ENCODE results near the gene CHCHD10. TPM values are rescaled to one million over a fixed set of nuclear protein-coding genes. Genes with fewer than 3 reads are reported as not detected.
A peak's percentile ranks its signal among the peaks of the same experiment; 100 is the strongest.

Gene CHCHD10
- total and polyA plus RNA-seq, 12 donors: 4.6 to 528 (median 142) TPM

GRCh38 chr22:23718371-23719165 lies 49.2 kb downstream of the CHCHD10 start:
- peaks cover 0 to 9% of the 10 kb centered on the region in 2 donors for H3K36me3 ChIP-seq (replicated peaks in 1 of 2)
- H3K9me3 ChIP-seq (replicated peaks in 1 of 3): no peaks in the 10 kb centered on the region
- TF ChIP-seq POLR2A (IDR thresholded peaks at IDR 0.05): no peak
- TF ChIP-seq, protein P1, sequence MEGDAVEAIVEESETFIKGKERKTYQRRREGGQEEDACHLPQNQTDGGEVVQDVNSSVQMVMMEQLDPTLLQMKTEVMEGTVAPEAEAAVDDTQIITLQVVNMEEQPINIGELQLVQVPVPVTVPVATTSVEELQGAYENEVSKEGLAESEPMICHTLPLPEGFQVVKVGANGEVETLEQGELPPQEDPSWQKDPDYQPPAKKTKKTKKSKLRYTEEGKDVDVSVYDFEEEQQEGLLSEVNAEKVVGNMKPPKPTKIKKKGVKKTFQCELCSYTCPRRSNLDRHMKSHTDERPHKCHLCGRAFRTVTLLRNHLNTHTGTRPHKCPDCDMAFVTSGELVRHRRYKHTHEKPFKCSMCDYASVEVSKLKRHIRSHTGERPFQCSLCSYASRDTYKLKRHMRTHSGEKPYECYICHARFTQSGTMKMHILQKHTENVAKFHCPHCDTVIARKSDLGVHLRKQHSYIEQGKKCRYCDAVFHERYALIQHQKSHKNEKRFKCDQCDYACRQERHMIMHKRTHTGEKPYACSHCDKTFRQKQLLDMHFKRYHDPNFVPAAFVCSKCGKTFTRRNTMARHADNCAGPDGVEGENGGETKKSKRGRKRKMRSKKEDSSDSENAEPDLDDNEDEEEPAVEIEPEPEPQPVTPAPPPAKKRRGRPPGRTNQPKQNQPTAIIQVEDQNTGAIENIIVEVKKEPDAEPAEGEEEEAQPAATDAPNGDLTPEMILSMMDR (IDR thresholded peaks at IDR 0.05): no peak
- peaks cover 7 to 18% of the 10 kb centered on the region in 2 donors for H3K4me1 ChIP-seq (replicated peaks in 1 of 2)
- H3K4me3 ChIP-seq: no peak overlapping the region
- H3K27me3 ChIP-seq: no peaks in the 10 kb centered on the region
- DNase-seq: no peak
- intact Hi-C loops (cut with DNase I): no loop called here
- H3K27ac ChIP-seq: no peak overlapping the region
- WGBS, 4 donors: 87 to 90% (median 89%) methylated on average over 17 of the region's 17 CpGs

DNA sequence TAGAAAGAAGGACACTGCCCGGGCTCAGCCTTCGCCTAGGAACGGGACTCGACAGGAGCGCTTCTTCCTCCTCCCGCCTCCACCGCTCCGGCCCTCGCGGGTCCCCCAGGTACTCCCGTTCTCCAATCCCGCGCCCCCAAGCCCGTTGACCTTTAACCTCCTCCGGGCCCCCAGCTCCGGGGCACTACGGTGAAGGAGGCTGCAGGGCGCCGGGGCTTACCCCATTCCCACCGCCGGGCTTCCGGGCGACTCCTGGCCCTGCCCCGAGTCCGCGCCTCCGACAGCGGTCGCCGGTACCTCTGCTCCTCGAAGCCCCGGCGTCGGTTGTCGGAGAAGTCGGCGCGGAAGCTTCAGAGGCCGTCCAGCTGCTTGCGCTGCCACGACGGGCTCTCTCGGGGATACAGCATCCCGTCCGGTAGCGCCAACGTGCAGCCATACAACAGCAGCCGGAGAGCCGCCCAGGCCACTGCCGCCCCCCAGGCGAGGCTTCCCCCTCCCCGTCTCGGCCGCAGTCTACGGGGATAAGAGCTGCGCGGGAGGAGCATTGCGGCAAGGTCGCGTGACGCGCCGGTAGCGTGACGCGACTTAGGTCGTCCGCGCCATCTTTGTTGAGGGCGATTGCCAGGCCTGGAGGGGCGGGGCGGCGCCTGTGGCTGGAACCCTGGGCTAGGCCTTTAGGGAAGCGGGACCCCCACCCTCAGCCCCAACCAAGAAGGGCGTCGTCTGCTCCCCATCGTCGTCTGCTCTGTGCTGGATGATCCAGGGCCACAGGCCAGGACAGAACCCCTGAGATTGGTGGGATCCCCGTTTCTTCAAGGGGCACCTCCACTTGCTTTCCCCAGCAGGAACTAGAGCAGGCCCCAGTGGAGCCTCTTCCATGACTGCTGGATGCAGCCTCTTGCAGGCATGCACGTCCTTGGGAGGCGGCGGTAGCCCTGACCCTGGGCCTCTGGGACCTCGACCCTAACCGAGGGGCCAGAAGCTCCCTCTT lies 50.7 kb downstream of the CHCHD10 start:
- Histone ChIP-seq H3K27me3 (no peaks in the 10 kb centered on the region), H3K9me3 (replicated peaks in 1 of 3) (no peaks in the 10 kb centered on the region), H3K36me3 (replicated peaks in 1 of 2) (peaks cover 0 to 17% of the 10 kb centered on the region in 2 donors), H3K4me3 (peak overlapping the region; percentile 51 to 87 (median 69)), H3K4me1 (replicated peaks in 1 of 2) (peaks cover 7 to 18% of the 10 kb centered on the region in 2 donors), H3K27ac (peak overlapping the region in 4 of 5 donors; percentile 23 to 84 (median 64))
- peak; percentile 66 to 92 for TF ChIP-seq POLR2A (IDR thresholded peaks at IDR 0.05)
- TF ChIP-seq, protein P1 (IDR thresholded peaks at IDR 0.05): no peak
- WGBS, 4 donors: 3 to 4% (median 3%) methylated on average over 19 to 84 of the region's 84 CpGs
- intact Hi-C loops (cut with DNase I): no loop called here
- peak; percentile 83 to 93 (median 88) for DNase-seq

Other genes starting within 250 kb of the CHCHD10 start
- under 1 TPM in 1 of 9 donors, not detected in 8; 0.17 TPM for gene IGLL1, start 187.7 kb downstream of the CHCHD10 start, total RNA-seq
- under 1 TPM in 1 of 3 donors, not detected in 2; 0.48 TPM for gene IGLL1, start 187.7 kb downstream of the CHCHD10 start, polyA plus RNA-seq
- gene DRICH1, start 135.7 kb downstream of the CHCHD10 start, total RNA-seq: 1 to 10 TPM in 2 of 9 donors, under 1 TPM in 2, not detected in 5; 0.26 to 1.6 (median 0.80) TPM
- 1 to 10 TPM in 2 of 3 donors, under 1 TPM in 1; 0.51 to 6.0 (median 1.0) TPM for gene DRICH1, start 135.7 kb downstream of the CHCHD10 start, polyA plus RNA-seq
- gene RGL4, start 77.0 kb downstream of the CHCHD10 start, total RNA-seq: 1 to 10 TPM in 1 of 9 donors, not detected in 8; 3.1 TPM
- gene RGL4, start 77.0 kb downstream of the CHCHD10 start, polyA plus RNA-seq: under 1 TPM in 2 of 3 donors, not detected in 1; 0.84 to 0.88 TPM
- gene ZNF70, start 16.9 kb downstream of the CHCHD10 start, total RNA-seq: 1 to 10 TPM; 1.9 to 6.1 (median 4.9) TPM
- gene ZNF70, start 16.9 kb downstream of the CHCHD10 start, polyA plus RNA-seq: 1 to 10 TPM in 2 of 3 donors, under 1 TPM in 1; 0.94 to 3.8 (median 2.7) TPM
- 10 to 100 TPM in 4 of 9 donors, 1 to 10 TPM in 5; 2.2 to 38.7 (median 4.0) TPM for gene VPREB3, start 13.5 kb downstream of the CHCHD10 start, total RNA-seq
- 10 to 100 TPM; 16.7 to 42.2 (median 37.6) TPM for gene VPREB3, start 13.5 kb downstream of the CHCHD10 start, polyA plus RNA-seq
- gene C22orf15, start 5.0 kb downstream of the CHCHD10 start, total RNA-seq: under 1 TPM in 3 of 9 donors, not detected in 6; 0.11 to 0.26 (median 0.14) TPM
- gene C22orf15, start 5.0 kb downstream of the CHCHD10 start, polyA plus RNA-seq: under 1 TPM in 2 of 3 donors, not detected in 1; 0.24 to 0.80 TPM
- gene MMP11, start 4.9 kb upstream of the CHCHD10 start, total RNA-seq: 1 to 10 TPM in 8 of 9 donors, under 1 TPM in 1; 0.88 to 7.4 (median 4.4) TPM
- 1 to 10 TPM in 2 of 3 donors, under 1 TPM in 1; 0.44 to 4.3 (median 1.2) TPM for gene MMP11, start 4.9 kb upstream of the CHCHD10 start, polyA plus RNA-seq
- 10 to 100 TPM; 58.2 to 95.5 (median 81.3) TPM for gene SMARCB1, start 19.0 kb upstream of the CHCHD10 start, total RNA-seq
- 10 to 100 TPM; 41.3 to 77.0 (median 54.9) TPM for gene SMARCB1, start 19.0 kb upstream of the CHCHD10 start, polyA plus RNA-seq
- 1 to 10 TPM in 6 of 9 donors, under 1 TPM in 2, not detected in 1; 0.36 to 3.7 (median 2.3) TPM for gene DERL3, start 71.0 kb upstream of the CHCHD10 start, total RNA-seq
- 1 to 10 TPM; 2.7 to 4.3 (median 3.8) TPM for gene DERL3, start 71.0 kb upstream of the CHCHD10 start, polyA plus RNA-seq
- gene SLC2A11, start 89.9 kb upstream of the CHCHD10 start, total RNA-seq: 10 to 100 TPM; 12.8 to 30.0 (median 21.3) TPM
- 10 to 100 TPM; 11.3 to 35.3 (median 18.6) TPM for gene SLC2A11, start 89.9 kb upstream of the CHCHD10 start, polyA plus RNA-seq
- gene MIF, start 126.4 kb upstream of the CHCHD10 start, total RNA-seq: 1,000 to 10,000 TPM in 2 of 9 donors, 100 to 1,000 TPM in 7; 377 to 1,248 (median 770) TPM
- 1,000 to 10,000 TPM in 2 of 3 donors, 10 to 100 TPM in 1; 49.4 to 2,556 (median 2,290) TPM for gene MIF, start 126.4 kb upstream of the CHCHD10 start, polyA plus RNA-seq
- 100 to 1,000 TPM in 1 of 9 donors, 10 to 100 TPM in 6, 1 to 10 TPM in 2; 3.6 to 102 (median 46.8) TPM for gene GSTT2B, start 193.2 kb upstream of the CHCHD10 start, total RNA-seq
- 100 to 1,000 TPM in 1 of 3 donors, 10 to 100 TPM in 2; 17.1 to 169 (median 51.2) TPM for gene GSTT2B, start 193.2 kb upstream of the CHCHD10 start, polyA plus RNA-seq
- 1 to 10 TPM in 4 of 9 donors, under 1 TPM in 3, not detected in 2; 0.11 to 4.2 (median 1.2) TPM for gene DDTL, start 198.9 kb upstream of the CHCHD10 start, total RNA-seq
- gene DDTL, start 198.9 kb upstream of the CHCHD10 start, polyA plus RNA-seq: 1 to 10 TPM in 1 of 3 donors, under 1 TPM in 1, not detected in 1; 0.98 to 3.5 TPM
- 100 to 1,000 TPM in 8 of 9 donors, 10 to 100 TPM in 1; 90.1 to 317 (median 148) TPM for gene DDT, start 206.5 kb upstream of the CHCHD10 start, total RNA-seq
- gene DDT, start 206.5 kb upstream of the CHCHD10 start, polyA plus RNA-seq: 100 to 1,000 TPM in 1 of 3 donors, 10 to 100 TPM in 2; 62.1 to 184 (median 95.3) TPM
- gene GSTT2, start 212.2 kb upstream of the CHCHD10 start, total RNA-seq: 1 to 10 TPM in 5 of 9 donors, under 1 TPM in 4; 0.28 to 6.1 (median 1.0) TPM
- 1 to 10 TPM in 1 of 3 donors, under 1 TPM in 2; 0.24 to 1.6 (median 0.40) TPM for gene GSTT2, start 212.2 kb upstream of the CHCHD10 start, polyA plus RNA-seq
- gene GSTT4, start 237.5 kb upstream of the CHCHD10 start, total RNA-seq: not detected
- gene GSTT4, start 237.5 kb upstream of the CHCHD10 start, polyA plus RNA-seq: not detected
- 10 to 100 TPM; 20.0 to 63.8 (median 42.3) TPM for gene CABIN1, start 243.3 kb upstream of the CHCHD10 start, total RNA-seq
- 10 to 100 TPM; 15.4 to 80.9 (median 80.2) TPM for gene CABIN1, start 243.3 kb upstream of the CHCHD10 start, polyA plus RNA-seq

All from adrenal gland (tissue), 12 donors.